GM12878 (cell line): Measurements from ENCODE around the gene TESPA1. TPM values are rescaled to one million over a fixed set of nuclear protein-coding genes. Genes with fewer than 3 reads are reported as not detected.

Source experiments
- ATAC-seq: fragments of 200-7000 bp; cut with Tn5 transposase; 3 replicates; pipeline ENCODE4 v1.9.1; 2020; ENCODE audit warnings: mild to moderate bottlenecking, moderate library complexity
- BruUV-seq: library from RNA; stranded (reverse); fragments of 400-500 nt; replicated peaks from 2 replicates; lab custom pipeline; 2021; lab: Mats Ljungman, UMichigan
- CTCF ChIA-PET: fragments of 300-600 bp; sonication (Branson Sonifier 250); formaldehyde crosslinking; extraction: SDS; loops from one replicate; lab custom pipeline; 2021; ENCODE audit warnings: inconsistent platforms; lab: Yijun Ruan, JAX
- POLR2A ChIA-PET: fragments of 350-600 bp; formaldehyde crosslinking; extraction: SDS; loops from one replicate; lab custom pipeline; 2021; ENCODE audit warnings: inconsistent platforms; lab: Charles Lee
- RAD21 ChIA-PET: fragments of 300-600 bp; sonication (Branson Sonifier 250); formaldehyde crosslinking; loops from one replicate; lab custom pipeline; 2023; ENCODE audit warnings: antibody characterized with exemption; ENCODE audit not compliant: unreplicated experiment; lab: Charles Lee
- SMC1A ChIA-PET: fragments of 300-600 bp; sonication (Branson Sonifier 250); formaldehyde crosslinking; loops from one replicate; lab custom pipeline; 2023; ENCODE audit not compliant: unreplicated experiment, uncharacterized antibody; lab: Charles Lee
- DNase-seq: peaks from one replicate; pipeline ENCODE4 v3.0.0-alpha.2; 2011; ENCODE audit warnings: low read depth, low spot score
- FAIRE-seq: peaks from 3 replicates; lab custom pipeline; 2011; peaks lifted over from hg19 to GRCh38; lab: Jason Lieb, UNC
- H2AFZ ChIP-seq: 2 replicates; pipeline ENCODE4 v1.6.0; 2011; ENCODE audit warnings: low read depth, low read length, control low read depth; ENCODE audit not compliant: control insufficient read depth
- H3K27ac ChIP-seq: 2 replicates; pipeline ENCODE4 v1.5.1; 2011; ENCODE audit warnings: control low read depth; ENCODE audit not compliant: control insufficient read depth, insufficient read depth
- H3K27me3 ChIP-seq, 2 experiments: replicated peaks in 1 of 2; 2 replicates each; pipeline versions ENCODE4 v1.6.0 to v1.6.1; 2011; ENCODE audit warnings: low read length in 1 of 2; ENCODE audit not compliant: control insufficient read depth in 2 of 2, insufficient read depth in 2 of 2
- H3K36me3 ChIP-seq, 2 experiments: 2 replicates each; pipeline ENCODE4 v1.5.1; 2011; ENCODE audit warnings: low read length in 1 of 2; ENCODE audit not compliant: control insufficient read depth in 2 of 2, insufficient read depth in 2 of 2
- H3K4me1 ChIP-seq: 2 replicates; pipeline ENCODE4 v1.6.1; 2011; ENCODE audit warnings: mild to moderate bottlenecking, low read length, moderate library complexity, mixed read lengths; ENCODE audit not compliant: control insufficient read depth, insufficient read depth
- H3K4me2 ChIP-seq: 2 replicates; pipeline ENCODE4 v1.6.0; 2011; ENCODE audit warnings: control low read depth; ENCODE audit not compliant: control insufficient read depth, insufficient read depth
- H3K4me3 ChIP-seq: fragments of 200-600 bp; sonication (generic); 2 replicates; pipeline ENCODE4 v1.5.1; 2016
- H3K79me2 ChIP-seq: 2 replicates; pipeline ENCODE4 v1.6.0; 2011; ENCODE audit warnings: low read length; ENCODE audit not compliant: control insufficient read depth, insufficient read depth
- H3K9ac ChIP-seq: 2 replicates; pipeline ENCODE4 v1.8.0; 2011; ENCODE audit warnings: low read length, control low read depth, mixed read lengths; ENCODE audit not compliant: control insufficient read depth, insufficient read depth
- H3K9me3 ChIP-seq: replicated peaks from 3 replicates; pipeline ENCODE4 v1.5.1; 2011; ENCODE audit warnings: mild to moderate bottlenecking, low read length; ENCODE audit not compliant: control insufficient read depth, insufficient read depth
- H4K20me1 ChIP-seq: 2 replicates; pipeline ENCODE4 v1.6.0; 2011; ENCODE audit not compliant: control insufficient read depth, insufficient read depth
- FOXK2 ChIP-seq: fragments of 450-650 bp; IDR thresholded peaks from 2 replicates; pipeline ENCODE4 v1.6.1; 2017; ENCODE audit warnings: mild to moderate bottlenecking, moderate library complexity
- JUNB ChIP-seq: IDR thresholded peaks from 2 replicates; pipeline ENCODE4 v1.6.1; 2016; ENCODE audit warnings: antibody characterized with exemption, mild to moderate bottlenecking
- MTA2 ChIP-seq: fragments of 450-650 bp; IDR thresholded peaks from 2 replicates; pipeline ENCODE4 v1.6.1; 2016; ENCODE audit warnings: low read depth, mild to moderate bottlenecking, moderate library complexity
- MYC ChIP-seq: IDR thresholded peaks from 2 replicates; pipeline ENCODE4 v1.6.1; 2011; ENCODE audit warnings: mild to moderate bottlenecking, low read length, moderate library complexity, inconsistent platforms; ENCODE audit not compliant: insufficient read depth, insufficient replicate concordance, insufficient read length, severe bottlenecking
- NR2C2 ChIP-seq: IDR thresholded peaks from 2 replicates; pipeline ENCODE4 v1.6.1; 2011; ENCODE audit warnings: borderline replicate concordance, low read depth; ENCODE audit not compliant: control insufficient read depth, insufficient read length
- RAD21 ChIP-seq: IDR thresholded peaks from 2 replicates; pipeline ENCODE4 v1.6.1; 2011; ENCODE audit warnings: mild to moderate bottlenecking, low read depth, low read length, moderate library complexity; ENCODE audit not compliant: insufficient read depth
- RELB ChIP-seq: fragments of 450-650 bp; IDR thresholded peaks from 2 replicates; pipeline ENCODE4 v1.6.1; 2017; ENCODE audit warnings: low read depth, mild to moderate bottlenecking, moderate library complexity
- REST ChIP-seq: IDR thresholded peaks from 2 replicates; pipeline ENCODE4 v1.6.1; 2012; ENCODE audit warnings: mild to moderate bottlenecking, low read depth, low read length
- STAT3 ChIP-seq: IDR thresholded peaks from 2 replicates; pipeline ENCODE4 v1.6.1; 2011; ENCODE audit warnings: low read depth, low read length, improper control_type of control experiment
- SUZ12 ChIP-seq: fragments of 200-600 bp; sonication (generic); IDR thresholded peaks from one replicate; pipeline ENCODE4 v1.6.1; 2018; ENCODE audit warnings: antibody characterized with exemption, mild to moderate bottlenecking; ENCODE audit not compliant: unreplicated experiment
- ZBTB11 ChIP-seq: fragments of 450-650 bp; formaldehyde crosslinking; IDR thresholded peaks from 2 replicates; pipeline ENCODE4 v1.5.0; 2022; ENCODE audit warnings: mild to moderate bottlenecking, missing genetic modification characterization
- ZNF217 ChIP-seq: fragments of 450-650 bp; IDR thresholded peaks from 2 replicates; pipeline ENCODE4 v1.6.1; 2017; ENCODE audit warnings: antibody characterized with exemption, mild to moderate bottlenecking
- WGBS: methylation state at CpG from one replicate; pipeline ENCODE4 v1.1.6; 2016; ENCODE audit warnings: low lambda C conversion rate; ENCODE audit not compliant: insufficient replicate concordance, insufficient coverage; ENCODE audit errors: missing lambda C conversion rate; 5-methylcytosine and 5-hydroxymethylcytosine counted together
- in situ Hi-C: fragments of 300-500 bp; cut with MboI; formaldehyde crosslinking; loops from 9 replicates; pipeline ENCODE4 v1.14.3; 2018; ENCODE audit warnings: mixed read lengths
- intact Hi-C: fragments of 100-400 bp; cut with micrococcal nuclease; formaldehyde crosslinking; loops from one replicate; pipeline ENCODE4 v1.14.2; 2022; ENCODE audit not compliant: unreplicated experiment
- polyA plus RNA-seq, 11 experiments: library from polyadenylated mRNA; depleted of rRNA in 4 of 11; unstranded in 6 of 11; stranded (reverse) in 5 of 11; fragments of >200 nt; fragmentation: Nextera tagmentation in 4 of 11; fragmentation: Illumina TruSeq in 1 of 11; extraction: Ambion mirVana in 4 of 11; extraction: Trizol in 1 of 11; gene quantifications; 1 replicate in 1 of 11; 2 replicates in 10 of 11; pipeline versions ENCODE4 v1.2.1 to v1.2.3, GENCODE V29; 2011 to 2016; ENCODE audit warnings: inconsistent platforms in 2 of 11, missing spikeins in 2 of 11, low read depth in 1 of 11
- total RNA-seq, 4 experiments: library from RNA; depleted of rRNA in 3 of 4; stranded (reverse); fragments of >200 nt in 3 of 4; fragmentation: Illumina TruSeq in 1 of 4; extraction: Trizol in 1 of 4; gene quantifications; 2 replicates each; pipeline versions ENCODE4 v1.2.1 to v1.2.3, GENCODE V29; 2013 to 2021

The TESPA1 gene
- total and polyA plus RNA-seq, 10 of the 15 experiments (the other 5 are each of a cell fraction or from before 2014, with no cell fraction given): 13.8 to 56.2 (median 23.9) TPM

GRCh38 chr12:55008944-55009585 lies 24.5 kb upstream of the TESPA1 start:
- Histone ChIP-seq H3K36me3 (no peaks in the 10 kb centered on the region), H3K27me3 (no peaks in the 10 kb centered on the region), H3K27ac (no peak overlapping the region), H3K4me3 (no peak overlapping the region), H4K20me1 (no peaks in the 10 kb centered on the region), H3K4me2 (no peak overlapping the region), H3K9me3 (peaks cover 1% of the 10 kb centered on the region; the same call in 1 of the 3 replicates), H3K9ac (no peak overlapping the region), H2AFZ (no peak overlapping the region), H3K79me2 (no peaks in the 10 kb centered on the region), H3K4me1 (no peaks in the 10 kb centered on the region)
- no peak for FAIRE-seq
- no peak for TF ChIP-seq RAD21
- TF ChIP-seq NR2C2: no peak
- no peak for TF ChIP-seq MYC
- TF ChIP-seq JUNB: no peak
- no peak for TF ChIP-seq RELB
- TF ChIP-seq ZBTB11 (CRISPR knock-in tag): no peak
- TF ChIP-seq STAT3: no peak
- TF ChIP-seq REST: no peak
- no peak for TF ChIP-seq FOXK2
- no peak for TF ChIP-seq SUZ12
- TF ChIP-seq ZNF217: no peak
- TF ChIP-seq MTA2: no peak
- no TSS peak for BruUV-seq
- ATAC-seq: no peak
- in situ Hi-C loops (no loop called here), intact Hi-C loops (no loop called here)
- RAD21 ChIA-PET: interaction anchor here (1.1 kb wide), 1 partner anchor 15 kb away, joined by 3 read pairs; no protein-coding TSS in a partner anchor
- no peak for DNase-seq
- WGBS: 45% methylated on average over 6 of the region's 6 CpGs
- CTCF ChIA-PET: interaction anchor here (1.0 to 3.5 kb wide), 5 partner anchors 14 to 63 kb away, joined by 5 to 16 read pairs (median 6); no protein-coding TSS in a partner anchor
- SMC1A ChIA-PET: interaction anchor here (1.2 to 2.2 kb wide), 3 partner anchors 12 to 16 kb away, joined by 3 to 5 read pairs (median 5); no protein-coding TSS in a partner anchor
- POLR2A ChIA-PET: no interaction called here
